Panc1 (cell line): ENCODE data around the gene MTMR2.

Experiments
- POLR2AphosphoS5 ChIP-seq: IDR thresholded peaks from 2 replicates; pipeline ENCODE4 v1.6.1; 2012; ENCODE audit warnings: mild to moderate bottlenecking, low read depth, low read length, moderate library complexity
- TF ChIP-seq, protein P1 (sequence below): fragments of 450-650 bp; IDR thresholded peaks from 2 replicates; pipeline ENCODE4 v1.5.1; 2017; ENCODE audit warnings: mild to moderate bottlenecking
- TF ChIP-seq, protein P2 (sequence below), 2 experiments: IDR thresholded peaks; 2 replicates each; pipeline ENCODE4 v1.6.1; 2011 to 2012; ENCODE audit warnings: low read depth in 2 of 2, control low read depth in 1 of 2, low read length in 1 of 2, mild to moderate bottlenecking in 1 of 2, moderate library complexity in 1 of 2; ENCODE audit not compliant: insufficient read depth in 1 of 2

- TF ChIP-seq, protein P1, sequence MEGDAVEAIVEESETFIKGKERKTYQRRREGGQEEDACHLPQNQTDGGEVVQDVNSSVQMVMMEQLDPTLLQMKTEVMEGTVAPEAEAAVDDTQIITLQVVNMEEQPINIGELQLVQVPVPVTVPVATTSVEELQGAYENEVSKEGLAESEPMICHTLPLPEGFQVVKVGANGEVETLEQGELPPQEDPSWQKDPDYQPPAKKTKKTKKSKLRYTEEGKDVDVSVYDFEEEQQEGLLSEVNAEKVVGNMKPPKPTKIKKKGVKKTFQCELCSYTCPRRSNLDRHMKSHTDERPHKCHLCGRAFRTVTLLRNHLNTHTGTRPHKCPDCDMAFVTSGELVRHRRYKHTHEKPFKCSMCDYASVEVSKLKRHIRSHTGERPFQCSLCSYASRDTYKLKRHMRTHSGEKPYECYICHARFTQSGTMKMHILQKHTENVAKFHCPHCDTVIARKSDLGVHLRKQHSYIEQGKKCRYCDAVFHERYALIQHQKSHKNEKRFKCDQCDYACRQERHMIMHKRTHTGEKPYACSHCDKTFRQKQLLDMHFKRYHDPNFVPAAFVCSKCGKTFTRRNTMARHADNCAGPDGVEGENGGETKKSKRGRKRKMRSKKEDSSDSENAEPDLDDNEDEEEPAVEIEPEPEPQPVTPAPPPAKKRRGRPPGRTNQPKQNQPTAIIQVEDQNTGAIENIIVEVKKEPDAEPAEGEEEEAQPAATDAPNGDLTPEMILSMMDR = no peak
- TF ChIP-seq POLR2AphosphoS5 = no peak
- TF ChIP-seq, protein P2, sequence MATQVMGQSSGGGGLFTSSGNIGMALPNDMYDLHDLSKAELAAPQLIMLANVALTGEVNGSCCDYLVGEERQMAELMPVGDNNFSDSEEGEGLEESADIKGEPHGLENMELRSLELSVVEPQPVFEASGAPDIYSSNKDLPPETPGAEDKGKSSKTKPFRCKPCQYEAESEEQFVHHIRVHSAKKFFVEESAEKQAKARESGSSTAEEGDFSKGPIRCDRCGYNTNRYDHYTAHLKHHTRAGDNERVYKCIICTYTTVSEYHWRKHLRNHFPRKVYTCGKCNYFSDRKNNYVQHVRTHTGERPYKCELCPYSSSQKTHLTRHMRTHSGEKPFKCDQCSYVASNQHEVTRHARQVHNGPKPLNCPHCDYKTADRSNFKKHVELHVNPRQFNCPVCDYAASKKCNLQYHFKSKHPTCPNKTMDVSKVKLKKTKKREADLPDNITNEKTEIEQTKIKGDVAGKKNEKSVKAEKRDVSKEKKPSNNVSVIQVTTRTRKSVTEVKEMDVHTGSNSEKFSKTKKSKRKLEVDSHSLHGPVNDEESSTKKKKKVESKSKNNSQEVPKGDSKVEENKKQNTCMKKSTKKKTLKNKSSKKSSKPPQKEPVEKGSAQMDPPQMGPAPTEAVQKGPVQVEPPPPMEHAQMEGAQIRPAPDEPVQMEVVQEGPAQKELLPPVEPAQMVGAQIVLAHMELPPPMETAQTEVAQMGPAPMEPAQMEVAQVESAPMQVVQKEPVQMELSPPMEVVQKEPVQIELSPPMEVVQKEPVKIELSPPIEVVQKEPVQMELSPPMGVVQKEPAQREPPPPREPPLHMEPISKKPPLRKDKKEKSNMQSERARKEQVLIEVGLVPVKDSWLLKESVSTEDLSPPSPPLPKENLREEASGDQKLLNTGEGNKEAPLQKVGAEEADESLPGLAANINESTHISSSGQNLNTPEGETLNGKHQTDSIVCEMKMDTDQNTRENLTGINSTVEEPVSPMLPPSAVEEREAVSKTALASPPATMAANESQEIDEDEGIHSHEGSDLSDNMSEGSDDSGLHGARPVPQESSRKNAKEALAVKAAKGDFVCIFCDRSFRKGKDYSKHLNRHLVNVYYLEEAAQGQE (IDR thresholded peaks at IDR 0.05; ENCODE audit: insufficient read depth in 1 of 2, low read depth in 2 of 2, low read length in 1 of 2) = no peak
Measured at GRCh38 chr11:95796501-95796900, 127.4 kb downstream of the MTMR2 start.
